Endothelial cell of umbilical vein (primary cell): Measurements from ENCODE around the gene TTC13. TPM values are rescaled to one million over a fixed set of nuclear protein-coding genes. Genes with fewer than 3 reads are reported as not detected.

ENCODE experiments used
- BruUV-seq: library from RNA; stranded (reverse); fragments of 400-500 nt; replicated peaks from 2 replicates; lab custom pipeline; 2021; lab: Mats Ljungman, UMichigan
- CTCF ChIA-PET: fragments of 300-600, 350-600 bp; sonication (Branson Sonifier 250); formaldehyde crosslinking; loops from one replicate; lab custom pipeline; 2021; ENCODE audit warnings: antibody characterized with exemption, inconsistent platforms; lab: Charles Lee
- POLR2A ChIA-PET: fragments of 300-600, 350-600 bp; sonication (Branson Sonifier 250); formaldehyde crosslinking; loops from one replicate; lab custom pipeline; 2021; ENCODE audit warnings: antibody characterized with exemption, inconsistent platforms; lab: Charles Lee
- DNase-seq: peaks from one replicate; pipeline ENCODE4 v3.0.0-alpha.2; 2011; ENCODE audit warnings: low read depth, low spot score
- FAIRE-seq: peaks from 2 replicates; lab custom pipeline; 2011; peaks lifted over from hg19 to GRCh38; lab: Jason Lieb, UNC
- H2AFZ ChIP-seq: 2 replicates; pipeline ENCODE4 v1.6.0; 2012; ENCODE audit warnings: low read depth, low read length, control low read depth, inconsistent platforms
- H3K27ac ChIP-seq: 2 replicates; pipeline ENCODE4 v1.5.1; 2011; ENCODE audit warnings: low read depth, mild to moderate bottlenecking, control low read depth, low read length, moderate library complexity; ENCODE audit not compliant: insufficient read depth
- H3K27me3 ChIP-seq, 2 experiments: 2 replicates each; pipeline versions ENCODE4 v1.6.0 to v1.6.1; 2011; ENCODE audit warnings: low read length in 2 of 2, mixed read lengths in 1 of 2; ENCODE audit not compliant: control insufficient read depth in 2 of 2, insufficient read depth in 2 of 2
- H3K36me3 ChIP-seq, 2 experiments: 2 replicates in 1 of 2; 3 replicates in 1 of 2; pipeline ENCODE4 v1.5.1; 2011; ENCODE audit warnings: low read length in 2 of 2, mild to moderate bottlenecking in 1 of 2, moderate library complexity in 1 of 2; ENCODE audit not compliant: control insufficient read depth in 2 of 2, insufficient read depth in 2 of 2; ENCODE audit errors: extremely low read depth in 1 of 2
- H3K4me1 ChIP-seq: 3 replicates; pipeline ENCODE4 v1.5.1; 2011; ENCODE audit warnings: mild to moderate bottlenecking, low read length; ENCODE audit not compliant: control insufficient read depth, insufficient read depth; ENCODE audit errors: extremely low read depth
- H3K4me2 ChIP-seq: 2 replicates; pipeline ENCODE4 v1.6.1; 2011; ENCODE audit warnings: low read length, control low read depth, mixed read lengths; ENCODE audit not compliant: insufficient read depth
- H3K4me3 ChIP-seq, 3 experiments: fragments of 200-600 bp in 1 of 3; sonication (generic), shearing (Covaris generic) in 1 of 3; replicated peaks in 1 of 3; 2 replicates each; pipeline ENCODE4 v1.5.1; 2011 to 2016; ENCODE audit warnings: control low read depth in 3 of 3, low read length in 3 of 3, mild to moderate bottlenecking in 2 of 3, inconsistent platforms in 1 of 3, low read depth in 1 of 3, moderate library complexity in 1 of 3; ENCODE audit not compliant: insufficient read depth in 1 of 3
- H3K79me2 ChIP-seq: 2 replicates; pipeline ENCODE4 v1.6.0; 2012; ENCODE audit warnings: low read length, inconsistent platforms; ENCODE audit not compliant: control insufficient read depth, insufficient read depth
- H3K9ac ChIP-seq: replicated peaks from 2 replicates; pipeline ENCODE3; 2011; ENCODE audit warnings: low read length, control low read depth; ENCODE audit not compliant: insufficient read depth; ENCODE audit errors: extremely low read depth
- H3K9me1 ChIP-seq: replicated peaks from 3 replicates; pipeline ENCODE4 v1.6.0; 2011; ENCODE audit warnings: mild to moderate bottlenecking, low read length; ENCODE audit not compliant: control insufficient read depth, insufficient read depth; ENCODE audit errors: extremely low read depth
- H3K9me3 ChIP-seq: replicated peaks from 2 replicates; pipeline ENCODE4 v1.5.1; 2012; ENCODE audit warnings: low read length, inconsistent platforms; ENCODE audit not compliant: control insufficient read depth, insufficient read depth
- H4K20me1 ChIP-seq: replicated peaks from 2 replicates; pipeline ENCODE3; 2011; ENCODE audit warnings: mild to moderate bottlenecking, low read length; ENCODE audit not compliant: control insufficient read depth, insufficient read depth; ENCODE audit errors: extremely low read depth
- EZH2 ChIP-seq: IDR thresholded peaks from 2 replicates; pipeline ENCODE4 v1.6.1; 2012; ENCODE audit warnings: borderline replicate concordance, low read depth, mild to moderate bottlenecking, moderate library complexity, low read length, inconsistent platforms; ENCODE audit not compliant: severe bottlenecking
- FOS ChIP-seq: IDR thresholded peaks from 2 replicates; pipeline ENCODE4 v1.6.1; 2011; ENCODE audit warnings: mild to moderate bottlenecking, low read length, moderate library complexity, borderline replicate concordance; ENCODE audit not compliant: insufficient read depth
- GATA2 ChIP-seq: IDR thresholded peaks from 2 replicates; pipeline ENCODE4 v1.7.0; 2011; ENCODE audit warnings: low read depth, mild to moderate bottlenecking, moderate library complexity, mixed read lengths, low read length; ENCODE audit not compliant: insufficient read length, insufficient read depth
- JUN ChIP-seq: IDR thresholded peaks from 2 replicates; pipeline ENCODE4 v1.6.1; 2011; ENCODE audit warnings: borderline replicate concordance, low read depth; ENCODE audit not compliant: insufficient read length, insufficient read depth
- MYC ChIP-seq: IDR thresholded peaks from one replicate; pipeline ENCODE4 v1.6.1; 2011; ENCODE audit warnings: mild to moderate bottlenecking, low read depth, low read length
- POLR2A ChIP-seq: IDR thresholded peaks from 2 replicates; pipeline ENCODE4 v1.6.1; 2012; ENCODE audit warnings: low read depth, mild to moderate bottlenecking, control low read depth, low read length
- POLR2AphosphoS5 ChIP-seq: IDR thresholded peaks from 2 replicates; pipeline ENCODE4 v1.6.1; 2012; ENCODE audit warnings: low read depth, mild to moderate bottlenecking, control low read depth, low read length, moderate library complexity; ENCODE audit not compliant: insufficient read depth
- dilution Hi-C: fragments of 300-500 bp; cut with MboI; formaldehyde crosslinking; loops from one replicate; pipeline ENCODE4 v1.15.0; 2019; ENCODE audit warnings: low sequenced_read_pairs; ENCODE audit not compliant: extremely low pct_ligation_motif_present
- intact Hi-C: fragments of 100-400 bp; cut with micrococcal nuclease; formaldehyde crosslinking; loops from one replicate; pipeline ENCODE4 v1.10.0; 2022
- polyA plus RNA-seq, 4 experiments: library from polyadenylated mRNA; depleted of rRNA in 3 of 4; stranded (reverse) in 3 of 4; unstranded in 1 of 4; fragments of >200 nt; gene quantifications; 2 replicates each; pipeline versions ENCODE4 v1.2.1 to v1.2.3, GENCODE V29; 2011 to 2012; ENCODE audit warnings: missing spikeins in 1 of 4
- total RNA-seq: library from RNA; stranded (reverse); gene quantifications from 2 replicates; pipeline ENCODE4 v1.2.3, GENCODE V29; 2021
- TF ChIP-seq, protein P1 (sequence below), 2 donors: IDR thresholded peaks; 1 replicate in 1 of 2; 2 replicates in 1 of 2; pipeline ENCODE4 v1.5.1; 2011; ENCODE audit warnings: low read length in 2 of 2, mild to moderate bottlenecking in 2 of 2, moderate library complexity in 2 of 2, control low read depth in 1 of 2, inconsistent platforms in 1 of 2, low read depth in 1 of 2; ENCODE audit not compliant: insufficient read depth in 1 of 2; ENCODE audit errors: extremely low read depth in 1 of 2
- TF ChIP-seq, protein P2 (sequence below): IDR thresholded peaks from 2 replicates; pipeline ENCODE4 v1.6.1; 2011; ENCODE audit not compliant: insufficient read depth, insufficient read length

The TTC13 gene
- total and polyA plus RNA-seq, 2 donors (not counting 3 experiments of a cell fraction or from before 2014, with no cell fraction given) = 8.8 to 23.9 TPM

DNA sequence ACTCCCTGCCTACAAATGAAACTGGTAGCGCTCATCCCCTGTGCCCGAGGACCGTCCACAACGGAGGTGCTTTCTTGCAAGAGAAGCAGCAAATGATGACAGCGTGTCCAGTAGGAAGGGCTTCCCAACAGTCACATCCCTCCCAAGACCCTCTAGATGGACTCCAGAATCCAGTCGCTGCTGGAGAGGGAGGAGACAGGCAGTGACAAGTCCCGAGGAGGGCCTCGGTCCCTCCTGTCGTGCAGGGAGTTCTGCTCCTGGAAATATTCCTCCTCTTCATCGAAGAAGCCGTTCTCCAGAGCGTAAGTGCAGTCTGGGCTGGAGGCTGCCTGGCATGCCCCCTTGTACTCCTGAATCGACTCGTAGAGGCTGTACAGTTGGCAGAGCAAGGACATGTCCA lies 41.0 kb upstream of the TTC13 start:
- peaks cover 7% of the 10 kb centered on the region for H3K4me1 ChIP-seq
- FAIRE-seq = no peak
- H2AFZ ChIP-seq = no peak overlapping the region
- no peak overlapping the region for H3K4me3 ChIP-seq
- peaks cover 0 to 4% of the 10 kb centered on the region in 2 experiments for H3K36me3 ChIP-seq
- intact Hi-C loops (loop anchor here (2.0 kb wide), 2 partner anchors 73 to 191 kb away; no protein-coding TSS in a partner anchor), dilution Hi-C loops (no loop called here)
- TF ChIP-seq EZH2 (no peak), POLR2A (no peak), GATA2 (no peak), JUN (no peak)
- TF ChIP-seq, protein P1, sequence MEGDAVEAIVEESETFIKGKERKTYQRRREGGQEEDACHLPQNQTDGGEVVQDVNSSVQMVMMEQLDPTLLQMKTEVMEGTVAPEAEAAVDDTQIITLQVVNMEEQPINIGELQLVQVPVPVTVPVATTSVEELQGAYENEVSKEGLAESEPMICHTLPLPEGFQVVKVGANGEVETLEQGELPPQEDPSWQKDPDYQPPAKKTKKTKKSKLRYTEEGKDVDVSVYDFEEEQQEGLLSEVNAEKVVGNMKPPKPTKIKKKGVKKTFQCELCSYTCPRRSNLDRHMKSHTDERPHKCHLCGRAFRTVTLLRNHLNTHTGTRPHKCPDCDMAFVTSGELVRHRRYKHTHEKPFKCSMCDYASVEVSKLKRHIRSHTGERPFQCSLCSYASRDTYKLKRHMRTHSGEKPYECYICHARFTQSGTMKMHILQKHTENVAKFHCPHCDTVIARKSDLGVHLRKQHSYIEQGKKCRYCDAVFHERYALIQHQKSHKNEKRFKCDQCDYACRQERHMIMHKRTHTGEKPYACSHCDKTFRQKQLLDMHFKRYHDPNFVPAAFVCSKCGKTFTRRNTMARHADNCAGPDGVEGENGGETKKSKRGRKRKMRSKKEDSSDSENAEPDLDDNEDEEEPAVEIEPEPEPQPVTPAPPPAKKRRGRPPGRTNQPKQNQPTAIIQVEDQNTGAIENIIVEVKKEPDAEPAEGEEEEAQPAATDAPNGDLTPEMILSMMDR (IDR thresholded peaks at IDR 0.05; ENCODE audit: extremely low read depth in 1 of 2, insufficient read depth in 1 of 2, low read depth in 1 of 2, low read length in 2 of 2) = no peak
- BruUV-seq = no TSS peak
- ChIA-PET POLR2A (no interaction called here), CTCF (no interaction called here)
- no peaks in the 10 kb centered on the region for H3K79me2 ChIP-seq
- H3K4me2 ChIP-seq = no peak overlapping the region
- no peak overlapping the region for H3K9ac ChIP-seq
- H3K9me1 ChIP-seq = no peaks in the 10 kb centered on the region
- no peaks in the 10 kb centered on the region for H3K27me3 ChIP-seq
- DNase-seq = no peak
- H4K20me1 ChIP-seq = no peaks in the 10 kb centered on the region
- H3K27ac ChIP-seq = no peak overlapping the region
- no peaks in the 10 kb centered on the region for H3K9me3 ChIP-seq

DNA sequence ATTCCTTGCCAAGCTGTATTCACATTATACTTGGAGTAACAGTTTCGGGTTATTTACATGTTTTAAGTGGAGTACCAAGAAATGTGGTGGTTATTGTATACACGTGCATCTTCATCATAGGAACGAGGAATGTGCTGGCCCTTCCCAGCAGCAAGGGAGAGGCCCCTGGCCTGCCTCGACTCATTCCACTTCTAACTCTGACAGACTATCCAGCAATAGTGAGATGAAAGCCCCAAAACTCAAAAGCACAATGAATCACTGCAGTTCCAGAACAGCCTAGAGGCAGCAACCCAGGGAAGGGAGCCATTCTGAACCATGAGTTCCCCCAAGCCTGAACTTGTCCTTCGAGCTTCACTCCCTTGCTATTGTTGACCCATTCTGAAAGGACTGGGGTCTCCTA lies 38.3 kb upstream of the TTC13 start:
- dilution Hi-C loops (no loop called here), intact Hi-C loops (no loop called here)
- H3K4me2 ChIP-seq = no peak overlapping the region
- no peak overlapping the region for H3K9ac ChIP-seq
- no peak for TF ChIP-seq EZH2
- TF ChIP-seq POLR2A = no peak
- no peak for TF ChIP-seq JUN
- TF ChIP-seq FOS = no peak
- TF ChIP-seq, protein P2, sequence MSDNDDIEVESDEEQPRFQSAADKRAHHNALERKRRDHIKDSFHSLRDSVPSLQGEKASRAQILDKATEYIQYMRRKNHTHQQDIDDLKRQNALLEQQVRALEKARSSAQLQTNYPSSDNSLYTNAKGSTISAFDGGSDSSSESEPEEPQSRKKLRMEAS = no peak
- TF ChIP-seq, protein P1 (IDR thresholded peaks at IDR 0.05; ENCODE audit: extremely low read depth in 1 of 2, insufficient read depth in 1 of 2, low read depth in 1 of 2, low read length in 2 of 2) = no peak
- no peak for TF ChIP-seq POLR2AphosphoS5
- TF ChIP-seq GATA2 = no peak
- no peak for TF ChIP-seq MYC
- no peaks in the 10 kb centered on the region for H3K27me3 ChIP-seq
- H3K79me2 ChIP-seq = no peaks in the 10 kb centered on the region
- BruUV-seq = no TSS peak
- H4K20me1 ChIP-seq = no peaks in the 10 kb centered on the region
- ChIA-PET POLR2A (no interaction called here), CTCF (interaction anchor here (1.6 kb wide), 1 partner anchor 75 kb away, joined by 4 read pairs; no protein-coding TSS in a partner anchor)
- H3K9me1 ChIP-seq = no peaks in the 10 kb centered on the region
- H3K36me3 ChIP-seq = peaks cover 0 to 4% of the 10 kb centered on the region in 2 experiments
- no peak overlapping the region for H2AFZ ChIP-seq
- H3K4me1 ChIP-seq = peaks cover 7% of the 10 kb centered on the region
- no peak for DNase-seq
- H3K4me3 ChIP-seq = no peak overlapping the region
- FAIRE-seq = no peak
- no peaks in the 10 kb centered on the region for H3K9me3 ChIP-seq
- no peak overlapping the region for H3K27ac ChIP-seq
